ENCODE data around the gene RNF10. TPM values are rescaled to one million over a fixed set of nuclear protein-coding genes. Genes with fewer than 3 reads are reported as not detected.

Gene RNF10
- polyA plus RNA-seq, 1 of the 3 experiments (the other 2 are of a cell fraction) = 118 TPM

DNA sequence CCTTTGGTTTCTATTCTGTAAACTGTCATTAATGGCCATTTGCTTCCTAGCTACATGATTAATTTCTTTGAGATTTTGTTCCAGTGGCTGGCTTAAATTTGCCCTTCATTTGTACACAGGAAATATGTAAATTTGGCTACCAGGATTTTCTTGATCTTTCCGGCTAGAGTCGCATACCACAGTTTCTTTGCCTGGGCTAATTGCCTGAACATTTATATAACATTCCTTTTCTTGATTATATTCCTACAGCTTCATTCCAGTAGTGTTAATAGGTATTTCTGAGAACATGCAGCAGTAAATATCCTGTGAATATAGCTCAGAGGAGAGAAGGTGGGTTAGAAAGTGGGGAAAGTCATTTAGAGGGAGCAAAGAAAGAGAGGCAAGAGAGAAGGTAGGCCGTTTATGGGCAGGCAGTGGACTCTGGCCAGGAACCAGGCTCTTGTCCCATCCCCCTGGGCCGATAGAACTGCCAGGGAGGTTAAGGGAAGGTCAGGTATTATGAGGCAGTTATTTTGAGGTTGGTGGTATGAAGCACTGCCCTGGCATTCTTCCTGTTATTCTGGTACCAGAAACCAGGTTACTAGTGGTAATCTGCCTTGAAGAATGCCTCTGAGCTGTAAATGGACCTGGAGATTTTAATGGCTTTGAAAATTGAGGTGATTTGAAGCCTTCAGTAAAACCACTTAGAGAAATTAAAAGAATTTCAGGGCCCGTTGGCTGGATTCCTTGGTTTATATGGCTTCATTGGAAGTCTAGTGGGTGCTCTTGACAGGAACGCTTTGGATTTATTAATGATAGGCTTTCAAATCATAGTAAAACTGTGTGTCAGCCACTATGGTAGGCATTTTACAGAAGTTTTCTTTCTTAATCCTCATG is 4.4 kb downstream of the RNF10 start (continued):
- TF ChIP-seq, protein P1, sequence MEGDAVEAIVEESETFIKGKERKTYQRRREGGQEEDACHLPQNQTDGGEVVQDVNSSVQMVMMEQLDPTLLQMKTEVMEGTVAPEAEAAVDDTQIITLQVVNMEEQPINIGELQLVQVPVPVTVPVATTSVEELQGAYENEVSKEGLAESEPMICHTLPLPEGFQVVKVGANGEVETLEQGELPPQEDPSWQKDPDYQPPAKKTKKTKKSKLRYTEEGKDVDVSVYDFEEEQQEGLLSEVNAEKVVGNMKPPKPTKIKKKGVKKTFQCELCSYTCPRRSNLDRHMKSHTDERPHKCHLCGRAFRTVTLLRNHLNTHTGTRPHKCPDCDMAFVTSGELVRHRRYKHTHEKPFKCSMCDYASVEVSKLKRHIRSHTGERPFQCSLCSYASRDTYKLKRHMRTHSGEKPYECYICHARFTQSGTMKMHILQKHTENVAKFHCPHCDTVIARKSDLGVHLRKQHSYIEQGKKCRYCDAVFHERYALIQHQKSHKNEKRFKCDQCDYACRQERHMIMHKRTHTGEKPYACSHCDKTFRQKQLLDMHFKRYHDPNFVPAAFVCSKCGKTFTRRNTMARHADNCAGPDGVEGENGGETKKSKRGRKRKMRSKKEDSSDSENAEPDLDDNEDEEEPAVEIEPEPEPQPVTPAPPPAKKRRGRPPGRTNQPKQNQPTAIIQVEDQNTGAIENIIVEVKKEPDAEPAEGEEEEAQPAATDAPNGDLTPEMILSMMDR (IDR thresholded peaks at IDR 0.05) = no peak
- no peak for TF ChIP-seq EZH2phosphoT487 (IDR thresholded peaks at IDR 0.05; ENCODE audit: borderline replicate concordance, low read depth)

- Histone ChIP-seq H3F3A (replicated peaks; ENCODE audit: insufficient read depth) (peaks cover 14% of the 10 kb centered on the region), H3K27me3 (ENCODE audit: insufficient read depth) (no peaks in the 10 kb centered on the region), H2AFZ (ENCODE audit: low read depth) (no peak overlapping the region), H3K4me1 (ENCODE audit: control insufficient read depth in 1 of 2, insufficient read depth in 2 of 2, low read depth in 1 of 2, low read length in 1 of 2) (peaks cover 21 to 49% of the 10 kb centered on the region in 2 experiments), H3K9ac (peak overlapping the region; percentile 2; the same call in 1 of the 2 replicates), H3K9me2 (no peaks in the 10 kb centered on the region), H3K4me2 (0 out of 2 replicates have a peak overlapping the region, but pooled peaks have one; percentile 53), H3K27ac (ENCODE audit: low read depth in 2 of 2, low read length in 1 of 2) (peak overlapping the region; percentile 60 to 78; a peak in 3 of 4 replicates), H4K20me1 (ENCODE audit: insufficient read depth) (peaks cover 96% of the 10 kb centered on the region), H3K4me3 (ENCODE audit: low read depth in 2 of 2, low read length in 1 of 2) (no peak overlapping the region), H3K79me2 (ENCODE audit: insufficient read depth) (peaks cover 100% of the 10 kb centered on the region), H3K36me3 (replicated peaks in 1 of 2; ENCODE audit: control insufficient read depth in 1 of 2, insufficient read depth in 2 of 2, low read length in 1 of 2) (peaks cover 0 to 13% of the 10 kb centered on the region in 2 experiments), H3K9me3 (no peaks in the 10 kb centered on the region)
- CTCF ChIA-PET = interaction anchor here (0.7 to 2.5 kb wide), 3 partner anchors 22 to 110 kb away, joined by 3 to 9 read pairs (median 5); no protein-coding TSS in a partner anchor
- 81% methylated on average over 1 of the region's 1 CpG for WGBS (ENCODE audit: low lambda C conversion rate)
- peak; percentile 28 for DNase-seq
- POLR2A ChIA-PET = no interaction called here
- TF ChIP-seq POLR2AphosphoS5 (IDR thresholded peaks at IDR 0.05; ENCODE audit: low read depth, low read length) (no peak), EP300 (IDR thresholded peaks at IDR 0.05; ENCODE audit: borderline replicate concordance in 1 of 2, low read depth in 1 of 2, low read length in 1 of 2) (no peak), TEAD4 (IDR thresholded peaks at IDR 0.05; ENCODE audit: borderline replicate concordance, insufficient read depth) (no peak), PBX3 (IDR thresholded peaks at IDR 0.05) (peak; percentile 57), TAF1 (IDR thresholded peaks at IDR 0.05; ENCODE audit: borderline replicate concordance, low read depth, low read length) (no peak), RXRA (IDR thresholded peaks at IDR 0.05; ENCODE audit: borderline replicate concordance, low read depth) (no peak), FOXM1 (IDR thresholded peaks at IDR 0.05; ENCODE audit: low read depth) (no peak), MXI1 (IDR thresholded peaks at IDR 0.05; ENCODE audit: low read depth, low read length) (peak; percentile 27; the same call in 1 of the 2 replicates), SMC3 (IDR thresholded peaks at IDR 0.05; ENCODE audit: low read depth, low read length) (no peak), FOXJ3 (CRISPR knock-in tag; IDR thresholded peaks at IDR 0.05) (no peak), ELF1 (IDR thresholded peaks at IDR 0.05) (no peak), TCF12 (IDR thresholded peaks at IDR 0.05) (peak; percentile 69), RFX5 (IDR thresholded peaks at IDR 0.05; ENCODE audit: low read length) (no peak), JUND (IDR thresholded peaks at IDR 0.05) (no peak), GATA2 (CRISPR knock-in tag; IDR thresholded peaks at IDR 0.05) (no peak), IRF3 (IDR thresholded peaks at IDR 0.05; ENCODE audit: low read depth, low read length) (no peak), GABPA (IDR thresholded peaks at IDR 0.05; ENCODE audit: low read depth) (no peak)
- TF ChIP-seq, protein P2, sequence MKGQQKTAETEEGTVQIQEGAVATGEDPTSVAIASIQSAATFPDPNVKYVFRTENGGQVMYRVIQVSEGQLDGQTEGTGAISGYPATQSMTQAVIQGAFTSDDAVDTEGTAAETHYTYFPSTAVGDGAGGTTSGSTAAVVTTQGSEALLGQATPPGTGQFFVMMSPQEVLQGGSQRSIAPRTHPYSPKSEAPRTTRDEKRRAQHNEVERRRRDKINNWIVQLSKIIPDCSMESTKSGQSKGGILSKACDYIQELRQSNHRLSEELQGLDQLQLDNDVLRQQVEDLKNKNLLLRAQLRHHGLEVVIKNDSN (IDR thresholded peaks at IDR 0.05; ENCODE audit: borderline replicate concordance, low read depth) = no peak
- TF ChIP-seq, protein P3, sequence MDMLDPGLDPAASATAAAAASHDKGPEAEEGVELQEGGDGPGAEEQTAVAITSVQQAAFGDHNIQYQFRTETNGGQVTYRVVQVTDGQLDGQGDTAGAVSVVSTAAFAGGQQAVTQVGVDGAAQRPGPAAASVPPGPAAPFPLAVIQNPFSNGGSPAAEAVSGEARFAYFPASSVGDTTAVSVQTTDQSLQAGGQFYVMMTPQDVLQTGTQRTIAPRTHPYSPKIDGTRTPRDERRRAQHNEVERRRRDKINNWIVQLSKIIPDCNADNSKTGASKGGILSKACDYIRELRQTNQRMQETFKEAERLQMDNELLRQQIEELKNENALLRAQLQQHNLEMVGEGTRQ (IDR thresholded peaks at IDR 0.05; ENCODE audit: borderline replicate concordance, low read depth, low read length) = no peak
- TF ChIP-seq, protein P1 (IDR thresholded peaks at IDR 0.05) = no peak
- TF ChIP-seq, protein P4, sequence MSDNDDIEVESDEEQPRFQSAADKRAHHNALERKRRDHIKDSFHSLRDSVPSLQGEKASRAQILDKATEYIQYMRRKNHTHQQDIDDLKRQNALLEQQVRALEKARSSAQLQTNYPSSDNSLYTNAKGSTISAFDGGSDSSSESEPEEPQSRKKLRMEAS (IDR thresholded peaks at IDR 0.05; ENCODE audit: low read depth) = no peak
Measured at GRCh38 chr12:120539303-120539702, 5.1 kb downstream of the RNF10 start.

Measured in SK-N-SH (cell line).